GM12864 (cell line): ENCODE measurements around the gene HYCC2.
"Not testable (repeated sequence)": the region's sequence is repeated elsewhere in the genome, so short reads cannot be mapped to it uniquely, and the experiment has no call there.

ENCODE experiments used
- DNase-seq: peaks from one replicate; pipeline ENCODE4 v3.0.0-alpha.2; 2011; ENCODE audit warnings: low read depth
- H3K4me3 ChIP-seq: 2 replicates; pipeline ENCODE4 v1.5.1; 2011; ENCODE audit warnings: mild to moderate bottlenecking, low read depth, low read length, control low read depth
- TF ChIP-seq, protein P1 (sequence below): IDR thresholded peaks from 2 replicates; pipeline ENCODE4 v1.5.1; 2011; ENCODE audit warnings: low read depth, mild to moderate bottlenecking, moderate library complexity, low read length, control low read depth, inconsistent platforms; ENCODE audit errors: missing control alignments

HYCC2 gene

DNA sequence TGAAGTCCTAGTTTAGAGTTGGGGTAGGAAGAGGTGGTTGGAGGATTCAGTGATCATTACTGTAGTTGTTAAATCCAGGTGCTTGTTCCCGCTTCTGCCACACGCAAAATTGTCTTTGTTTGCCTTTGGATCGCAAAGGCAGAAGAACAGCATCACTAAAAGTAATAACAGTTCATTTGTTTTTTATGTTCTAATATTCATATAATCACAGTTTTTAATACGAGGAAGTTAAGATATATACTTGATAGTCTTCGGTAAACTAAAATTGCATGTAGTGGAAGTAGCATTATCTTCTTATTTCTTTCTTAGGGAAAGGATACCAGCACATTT is 695 bp upstream of the HYCC2 start:
- DNase-seq, result no peak
- TF ChIP-seq, protein P1, sequence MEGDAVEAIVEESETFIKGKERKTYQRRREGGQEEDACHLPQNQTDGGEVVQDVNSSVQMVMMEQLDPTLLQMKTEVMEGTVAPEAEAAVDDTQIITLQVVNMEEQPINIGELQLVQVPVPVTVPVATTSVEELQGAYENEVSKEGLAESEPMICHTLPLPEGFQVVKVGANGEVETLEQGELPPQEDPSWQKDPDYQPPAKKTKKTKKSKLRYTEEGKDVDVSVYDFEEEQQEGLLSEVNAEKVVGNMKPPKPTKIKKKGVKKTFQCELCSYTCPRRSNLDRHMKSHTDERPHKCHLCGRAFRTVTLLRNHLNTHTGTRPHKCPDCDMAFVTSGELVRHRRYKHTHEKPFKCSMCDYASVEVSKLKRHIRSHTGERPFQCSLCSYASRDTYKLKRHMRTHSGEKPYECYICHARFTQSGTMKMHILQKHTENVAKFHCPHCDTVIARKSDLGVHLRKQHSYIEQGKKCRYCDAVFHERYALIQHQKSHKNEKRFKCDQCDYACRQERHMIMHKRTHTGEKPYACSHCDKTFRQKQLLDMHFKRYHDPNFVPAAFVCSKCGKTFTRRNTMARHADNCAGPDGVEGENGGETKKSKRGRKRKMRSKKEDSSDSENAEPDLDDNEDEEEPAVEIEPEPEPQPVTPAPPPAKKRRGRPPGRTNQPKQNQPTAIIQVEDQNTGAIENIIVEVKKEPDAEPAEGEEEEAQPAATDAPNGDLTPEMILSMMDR, result no peak
- H3K4me3 ChIP-seq, result peak overlapping the region; percentile 87

DNA sequence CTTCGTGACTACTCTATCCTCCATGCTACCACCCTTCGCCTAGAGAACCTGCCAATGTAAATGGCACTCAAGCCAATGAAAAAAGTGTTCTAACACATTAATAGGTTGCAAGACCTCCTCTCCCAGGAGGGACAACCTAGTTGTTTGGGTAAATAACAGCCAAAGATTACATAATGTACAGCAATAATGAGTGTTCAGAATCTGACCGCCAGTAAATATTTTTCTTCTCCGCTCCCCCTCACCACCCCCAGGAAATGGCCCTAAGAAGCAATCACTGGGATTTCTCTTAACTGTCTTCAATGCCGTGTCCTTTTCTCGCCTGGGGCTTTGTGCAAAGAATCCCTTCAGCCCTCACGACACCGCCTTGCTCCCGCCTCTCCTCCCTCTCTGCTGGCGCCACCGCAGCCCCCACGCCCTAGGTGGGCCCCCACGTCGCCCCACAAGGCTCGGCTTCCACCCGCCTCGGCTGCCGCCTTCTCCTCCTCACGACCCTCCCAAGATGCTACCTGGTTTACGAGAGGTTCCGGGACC is 458 bp downstream of the HYCC2 start:
- no peak for DNase-seq
- H3K4me3 ChIP-seq, result peak overlapping the region; percentile 87
- TF ChIP-seq, protein P1, result no peak

- TF ChIP-seq, protein P1, result no peak
- H3K4me3 ChIP-seq, result no peak overlapping the region
- DNase-seq, result no peak
Measured at GRCh38 chr2:201064797-201065329, 6.6 kb downstream of the HYCC2 start.

GRCh38 chr2:201063516-201063915 is 8.0 kb downstream of the HYCC2 start:
- not testable (repeated sequence) for DNase-seq

DNA sequence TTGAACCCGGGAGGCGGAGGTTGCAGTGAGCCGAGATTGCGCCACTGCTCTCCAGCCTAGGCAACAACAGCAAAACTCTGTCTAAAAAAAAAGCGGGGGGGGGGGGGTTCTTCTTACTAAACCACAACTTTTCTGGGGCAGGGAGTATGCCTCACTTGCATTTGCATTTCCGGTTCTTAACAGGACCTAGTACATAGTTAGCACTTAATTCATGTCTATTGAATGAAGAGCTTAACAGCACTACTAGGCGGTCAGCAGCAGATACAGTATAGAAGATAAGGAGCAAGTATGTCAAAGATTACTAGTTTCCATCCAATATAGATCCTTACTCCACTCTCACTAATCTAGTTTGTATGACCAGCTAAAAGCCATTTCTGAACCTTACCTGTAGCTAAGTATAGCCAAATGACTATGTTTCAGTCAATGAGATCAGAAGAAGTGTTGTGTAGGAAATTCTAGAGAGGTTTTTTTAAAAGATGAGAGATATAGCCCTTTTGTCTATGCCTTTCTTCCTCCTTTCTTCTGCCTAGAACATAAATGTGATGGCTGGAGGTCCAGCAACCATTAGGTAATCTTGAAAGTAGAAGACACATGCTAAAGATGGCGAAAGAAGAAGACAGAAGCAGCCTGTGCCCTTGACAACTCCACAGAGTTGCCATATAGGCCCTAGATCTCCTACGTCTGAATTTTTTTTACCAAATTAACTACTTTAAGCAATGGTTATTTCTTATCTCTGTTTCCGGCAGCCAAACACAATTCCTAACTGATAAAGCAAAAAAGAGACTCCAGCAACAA is 11.3 kb downstream of the HYCC2 start:
- TF ChIP-seq, protein P1, result no peak
- no peak overlapping the region for H3K4me3 ChIP-seq
- no peak for DNase-seq

More at GRCh38 chr2:201063516-201063915, 8.0 kb downstream of the HYCC2 start:
- H3K4me3 ChIP-seq, result not testable (repeated sequence)

DNA sequence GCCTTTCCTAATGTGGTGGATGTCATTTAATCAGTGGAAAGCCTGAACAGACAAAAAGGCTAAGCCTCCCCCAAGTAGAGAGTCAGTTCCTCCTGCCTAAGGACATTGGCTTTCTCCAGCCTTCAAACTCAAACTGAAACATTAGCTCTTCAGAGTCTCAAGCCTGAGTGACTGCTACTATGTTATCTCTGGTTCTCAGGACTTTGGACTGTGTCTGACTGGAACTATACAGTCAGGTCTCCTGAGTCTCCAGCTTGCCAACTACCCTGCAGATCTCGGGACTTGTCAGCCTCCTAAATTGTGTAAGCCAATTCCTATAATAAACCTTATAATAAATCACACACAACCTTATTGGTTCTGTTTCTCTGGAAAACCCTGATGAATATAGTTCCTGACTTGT is 12.6 kb downstream of the HYCC2 start:
- H3K4me3 ChIP-seq, result no peak overlapping the region
- TF ChIP-seq, protein P1, result no peak
- no peak for DNase-seq

DNA sequence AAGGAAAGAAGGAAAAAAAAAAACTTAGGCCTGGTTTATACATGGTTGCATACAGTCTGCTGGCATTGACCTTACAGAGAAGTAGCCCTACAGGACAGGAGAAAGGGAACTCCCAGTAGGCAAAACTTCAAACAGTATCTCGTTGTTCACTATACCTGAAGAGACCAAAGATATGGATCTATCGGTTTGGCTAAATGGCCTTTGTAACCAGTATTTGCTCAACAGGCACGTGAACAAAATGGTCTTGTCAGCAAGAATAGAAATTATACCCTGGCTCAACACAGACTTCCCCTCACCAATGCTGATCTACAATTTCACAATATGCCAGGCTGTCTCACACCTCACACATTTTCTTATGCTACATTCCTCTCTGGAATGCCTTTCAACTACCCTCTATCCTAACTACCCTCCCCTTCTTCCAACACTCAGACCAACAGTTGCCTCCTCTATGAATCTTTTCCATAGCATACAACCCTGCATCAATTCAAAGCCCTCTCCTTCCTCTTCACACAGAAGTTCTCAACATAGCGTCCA is 13.7 kb downstream of the HYCC2 start:
- H3K4me3 ChIP-seq, result no peak overlapping the region
- TF ChIP-seq, protein P1, result no peak
- DNase-seq, result no peak
